Endothelial cell of hepatic sinusoid (primary cell): ENCODE measurements around the gene PLEKHG1.

Experiments used
- in situ Hi-C: cut with HindIII; loops from 2 replicates; pipeline ENCODE4 v1.10.0; 2017; ENCODE audit warnings: low sequenced_read_pairs

The PLEKHG1 gene

GRCh38 chr6:150617496-150618460, 18.1 kb downstream of the PLEKHG1 start:
- in situ Hi-C loops, result loop anchor here (5.0 kb wide), 2 partner anchors 40 to 105 kb away; no protein-coding TSS in a partner anchor

GRCh38 chr6:150619275-150619674, 19.6 kb downstream of the PLEKHG1 start:
- in situ Hi-C loops, result loop anchor here (5.0 kb wide), 2 partner anchors 38 to 107 kb away; no protein-coding TSS in a partner anchor

- in situ Hi-C loops, result no loop called here
Observed at GRCh38 chr6:150620244-150620643, 20.6 kb downstream of the PLEKHG1 start.

GRCh38 chr6:150620763-150621162, 21.1 kb downstream of the PLEKHG1 start:
- in situ Hi-C loops, result no loop called here

GRCh38 chr6:150622476-150622875, 22.8 kb downstream of the PLEKHG1 start:
- in situ Hi-C loops, result no loop called here

- in situ Hi-C loops, result no loop called here
Observed at GRCh38 chr6:150622941-150623874, 23.5 kb downstream of the PLEKHG1 start.

GRCh38 chr6:150624191-150624590, 24.5 kb downstream of the PLEKHG1 start:
- in situ Hi-C loops, result no loop called here

- in situ Hi-C loops, result no loop called here
Observed at GRCh38 chr6:150625927-150626326, 26.2 kb downstream of the PLEKHG1 start.

GRCh38 chr6:150627154-150627553, 27.5 kb downstream of the PLEKHG1 start:
- in situ Hi-C loops, result no loop called here

GRCh38 chr6:150627585-150628025, 27.9 kb downstream of the PLEKHG1 start:
- in situ Hi-C loops, result no loop called here

GRCh38 chr6:150628908-150629307, 29.2 kb downstream of the PLEKHG1 start:
- in situ Hi-C loops, result no loop called here

GRCh38 chr6:150631283-150631983, 31.7 kb downstream of the PLEKHG1 start:
- in situ Hi-C loops, result no loop called here

- in situ Hi-C loops, result no loop called here
Observed at GRCh38 chr6:150631984-150632642, 32.4 kb downstream of the PLEKHG1 start.

- in situ Hi-C loops, result no loop called here
Observed at GRCh38 chr6:150632785-150633485, 33.2 kb downstream of the PLEKHG1 start.

- in situ Hi-C loops, result no loop called here
Observed at GRCh38 chr6:150633486-150633834, 33.8 kb downstream of the PLEKHG1 start.

- in situ Hi-C loops, result no loop called here
Observed at GRCh38 chr6:150634176-150634963, 34.7 kb downstream of the PLEKHG1 start.

- in situ Hi-C loops, result no loop called here
Observed at GRCh38 chr6:150634964-150635292, 35.2 kb downstream of the PLEKHG1 start.

GRCh38 chr6:150635906-150636514, 36.3 kb downstream of the PLEKHG1 start:
- in situ Hi-C loops, result no loop called here
